ENCODE results near the gene FXN. TPM values are rescaled to one million over a fixed set of nuclear protein-coding genes. Genes with fewer than 3 reads are reported as not detected.
A peak's percentile ranks its signal among the peaks of the same experiment; 100 is the strongest.

Gene FXN
- total RNA-seq, 1 experiment from 2014 or later = 11.0 TPM

- DNase-seq (peak; percentile 50), ATAC-seq (peak; percentile 50)
- POLR2A ChIA-PET (ENCODE audit: unreplicated experiment) = interaction anchor here (1.3 kb wide), 1 partner anchor 59 kb away, joined by 5 read pairs; no protein-coding TSS in a partner anchor
- TF ChIP-seq EZH2phosphoT487 (IDR thresholded peaks at IDR 0.05; ENCODE audit: borderline replicate concordance, low read length) = no peak
- TF ChIP-seq, protein P1, sequence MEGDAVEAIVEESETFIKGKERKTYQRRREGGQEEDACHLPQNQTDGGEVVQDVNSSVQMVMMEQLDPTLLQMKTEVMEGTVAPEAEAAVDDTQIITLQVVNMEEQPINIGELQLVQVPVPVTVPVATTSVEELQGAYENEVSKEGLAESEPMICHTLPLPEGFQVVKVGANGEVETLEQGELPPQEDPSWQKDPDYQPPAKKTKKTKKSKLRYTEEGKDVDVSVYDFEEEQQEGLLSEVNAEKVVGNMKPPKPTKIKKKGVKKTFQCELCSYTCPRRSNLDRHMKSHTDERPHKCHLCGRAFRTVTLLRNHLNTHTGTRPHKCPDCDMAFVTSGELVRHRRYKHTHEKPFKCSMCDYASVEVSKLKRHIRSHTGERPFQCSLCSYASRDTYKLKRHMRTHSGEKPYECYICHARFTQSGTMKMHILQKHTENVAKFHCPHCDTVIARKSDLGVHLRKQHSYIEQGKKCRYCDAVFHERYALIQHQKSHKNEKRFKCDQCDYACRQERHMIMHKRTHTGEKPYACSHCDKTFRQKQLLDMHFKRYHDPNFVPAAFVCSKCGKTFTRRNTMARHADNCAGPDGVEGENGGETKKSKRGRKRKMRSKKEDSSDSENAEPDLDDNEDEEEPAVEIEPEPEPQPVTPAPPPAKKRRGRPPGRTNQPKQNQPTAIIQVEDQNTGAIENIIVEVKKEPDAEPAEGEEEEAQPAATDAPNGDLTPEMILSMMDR (conservative IDR thresholded peaks at IDR 0.05; ENCODE audit: low read depth, low read length) = no peak
- TF ChIP-seq EZH2 (IDR thresholded peaks at IDR 0.05; ENCODE audit: low read length, unreplicated experiment) = no peak
- H3K79me2 ChIP-seq (ENCODE audit: low read length) = peaks cover 16% of the 10 kb centered on the region
- H3K4me3 ChIP-seq (ENCODE audit: low read length) = peak overlapping the region; percentile 79
- H3K4me2 ChIP-seq (ENCODE audit: low read length) = peak overlapping the region; percentile 85
- H2AFZ ChIP-seq (ENCODE audit: low read length) = peak overlapping the region; percentile 64
- BruUV-seq (replicated peaks) = no TSS peak
- CTCF ChIA-PET = interaction anchor here (0.5 to 1.6 kb wide), 5 partner anchors 14 to 118 kb away, joined by 3 to 12 read pairs (median 5); no protein-coding TSS in a partner anchor
- no peaks in the 10 kb centered on the region for H3K36me3 ChIP-seq (ENCODE audit: low read depth, low read length)
- no peaks in the 10 kb centered on the region for H3K27me3 ChIP-seq (ENCODE audit: low read length)
- H3K9me3 ChIP-seq (ENCODE audit: low read length) = no peaks in the 10 kb centered on the region
- H4K20me1 ChIP-seq (ENCODE audit: low read length) = no peaks in the 10 kb centered on the region
- H3K27ac ChIP-seq (ENCODE audit: low read length) = peak overlapping the region; percentile 99
- intact Hi-C loops (cut with micrococcal nuclease) = loop anchor here (5.0 kb wide), 3 partner anchors 56 to 71 kb away; no protein-coding TSS in a partner anchor
- no peaks in the 10 kb centered on the region for H3K9me2 ChIP-seq (replicated peaks; ENCODE audit: low read length)
- H3F3A ChIP-seq (ENCODE audit: low read length, unreplicated experiment) = no peaks in the 10 kb centered on the region
- H3K9ac ChIP-seq (ENCODE audit: low read length) = peak overlapping the region; percentile 91
- peaks cover 14% of the 10 kb centered on the region for H3K4me1 ChIP-seq (ENCODE audit: insufficient read depth, low read length)
Observed at GRCh38 chr9:69121155-69122081, 85.9 kb downstream of the FXN start.

GRCh38 chr9:69122082-69122548 lies 86.6 kb downstream of the FXN start:
- ATAC-seq = peak; percentile 38
- peak; percentile 48 for DNase-seq
- H3K4me1 ChIP-seq (ENCODE audit: insufficient read depth, low read length) = peaks cover 14% of the 10 kb centered on the region

More at GRCh38 chr9:69122082-69122548, 86.6 kb downstream of the FXN start:
- no peaks in the 10 kb centered on the region for H3K9me2 ChIP-seq (replicated peaks; ENCODE audit: low read length)
- no peaks in the 10 kb centered on the region for H4K20me1 ChIP-seq (ENCODE audit: low read length)
- TSS peak; percentile 79 for BruUV-seq (replicated peaks)
- H3K4me3 ChIP-seq (ENCODE audit: low read length) = peak overlapping the region; percentile 79
- peaks cover 16% of the 10 kb centered on the region for H3K79me2 ChIP-seq (ENCODE audit: low read length)
- POLR2A ChIA-PET (ENCODE audit: unreplicated experiment) = interaction anchor here (0.5 to 1.3 kb wide), 4 partner anchors 10 to 62 kb away, joined by 3 to 7 read pairs (median 4); no protein-coding TSS in a partner anchor
- H3K9me3 ChIP-seq (ENCODE audit: low read length) = no peaks in the 10 kb centered on the region
- H2AFZ ChIP-seq (ENCODE audit: low read length) = peak overlapping the region; percentile 31
- H3F3A ChIP-seq (ENCODE audit: low read length, unreplicated experiment) = no peaks in the 10 kb centered on the region
- H3K27me3 ChIP-seq (ENCODE audit: low read length) = no peaks in the 10 kb centered on the region
- no peak for TF ChIP-seq EZH2 (IDR thresholded peaks at IDR 0.05; ENCODE audit: low read length, unreplicated experiment)
- TF ChIP-seq EZH2phosphoT487 (IDR thresholded peaks at IDR 0.05; ENCODE audit: borderline replicate concordance, low read length) = no peak
- TF ChIP-seq, protein P1 (conservative IDR thresholded peaks at IDR 0.05; ENCODE audit: low read depth, low read length) = no peak
- peak overlapping the region; percentile 85 for H3K4me2 ChIP-seq (ENCODE audit: low read length)
- CTCF ChIA-PET = interaction anchor here (0.5 to 1.6 kb wide), 3 partner anchors 14 to 71 kb away, joined by 3 to 12 read pairs (median 3); no protein-coding TSS in a partner anchor
- no peaks in the 10 kb centered on the region for H3K36me3 ChIP-seq (ENCODE audit: low read depth, low read length)
- intact Hi-C loops (cut with micrococcal nuclease) = loop anchor here (5.0 kb wide), 3 partner anchors 55 to 70 kb away; no protein-coding TSS in a partner anchor
- H3K27ac ChIP-seq (ENCODE audit: low read length) = peak overlapping the region; percentile 99
- H3K9ac ChIP-seq (ENCODE audit: low read length) = peak overlapping the region; percentile 91
